Measurements from ENCODE around the gene ANO4.

- no peak for TF ChIP-seq CTCF (IDR thresholded peaks at IDR 0.05; ENCODE audit: low read length)
- no peak for TF ChIP-seq EZH2 (optimal IDR thresholded peaks at IDR 0.05; ENCODE audit: low read depth, low read length)
These were observed 373.4 kb downstream of the ANO4 start for GRCh38 chr12:101168001-101168400.
